Esophagus muscularis mucosa (tissue), 4 donors: ENCODE data around the gene PTPRD. TPM values are rescaled to one million over a fixed set of nuclear protein-coding genes. Genes with fewer than 3 reads are reported as not detected.
"Not testable (repeated sequence)": the region's sequence is repeated elsewhere in the genome, so short reads cannot be mapped to it uniquely, and the experiment has no call there.

Experiments used
- DNase-seq: peaks from one replicate; pipeline ENCODE4 v3.0.0-alpha.2; 2017; ENCODE audit errors: extremely low spot score
- H3K27ac ChIP-seq, 4 donors: fragments of 200-600 bp; sonication (generic); replicated peaks in 1 of 4; 1 replicate in 3 of 4; 2 replicates in 1 of 4; pipeline ENCODE4 v1.5.1; 2016 to 2019; ENCODE audit warnings: mild to moderate bottlenecking in 1 of 4
- H3K27me3 ChIP-seq, 4 donors: fragments of 200-600 bp; sonication (generic); one replicate each; pipeline versions ENCODE4 v1.5.1 to v1.6.0; 2016 to 2019
- H3K36me3 ChIP-seq, 4 donors: fragments of 200-600 bp; sonication (generic); one replicate each; pipeline ENCODE4 v1.5.1; 2016 to 2019
- H3K4me1 ChIP-seq, 4 donors: fragments of 200-600 bp; sonication (generic); one replicate each; pipeline ENCODE4 v1.5.1; 2016 to 2019
- H3K4me3 ChIP-seq, 4 donors: fragments of 200-600 bp; sonication (generic); 1 replicate in 2 of 4; 2 replicates in 2 of 4; pipeline ENCODE4 v1.5.1; 2016 to 2019; ENCODE audit warnings: mild to moderate bottlenecking in 4 of 4, moderate library complexity in 1 of 4
- H3K9me3 ChIP-seq, 4 donors: fragments of 200-600 bp; sonication (generic); 1 replicate in 3 of 4; 2 replicates in 1 of 4; pipeline ENCODE4 v1.5.1; 2016 to 2019
- CTCF ChIP-seq, 3 experiments: fragments of 200-600 bp in 2 of 3; fragments of 450-650 bp in 1 of 3; sonication (generic) in 2 of 3; IDR thresholded peaks; one replicate each; pipeline ENCODE4 v1.5.1; 2017 to 2019; ENCODE audit warnings: antibody characterized with exemption in 3 of 3, mild to moderate bottlenecking in 2 of 3, moderate library complexity in 1 of 3
- EP300 ChIP-seq: sonication (generic); formaldehyde crosslinking; IDR thresholded peaks from one replicate; pipeline ENCODE4 v1.6.1; 2017; ENCODE audit warnings: antibody characterized with exemption
- POLR2A ChIP-seq: fragments of 450-650 bp; IDR thresholded peaks from one replicate; pipeline ENCODE4 v1.6.1; 2017; ENCODE audit warnings: antibody characterized with exemption, moderate library complexity, mild to moderate bottlenecking, low read depth
- POLR2AphosphoS5 ChIP-seq, 2 donors: sonication (generic); formaldehyde crosslinking; IDR thresholded peaks; one replicate each; pipeline ENCODE4 v1.6.1; 2017; ENCODE audit warnings: antibody characterized with exemption in 2 of 2
- WGBS: methylation state at CpG from one replicate; pipeline ENCODE4 v1.1.5; 2018; 5-methylcytosine and 5-hydroxymethylcytosine counted together
- intact Hi-C: fragments of 100-400 bp; cut with DNase I; formaldehyde crosslinking; loops from one replicate; pipeline ENCODE4 v1.15.1; 2023
- total RNA-seq, 4 donors: library from RNA; depleted of rRNA; stranded (reverse); fragments of >200 nt; gene quantifications; one replicate each; pipeline versions ENCODE4 v1.1.0 to v1.2.1, GENCODE V29; 2016

PTPRD gene
- total RNA-seq, 4 donors from 2014 or later, result 4.1 to 6.6 (median 5.0) TPM

GRCh38 chr9:9949368-9949767 lies 663.4 kb downstream of the PTPRD start:
- peaks cover 0 to 7% (median 0%) of the 10 kb centered on the region in 4 donors for H3K4me1 ChIP-seq
- no peaks in the 10 kb centered on the region for H3K9me3 ChIP-seq
- no peaks in the 10 kb centered on the region for H3K36me3 ChIP-seq
- H3K4me3 ChIP-seq, result no peak overlapping the region
- intact Hi-C loops, result no loop called here
- WGBS, result 69% methylated on average over 4 of the region's 4 CpGs
- no peak for DNase-seq
- no peak overlapping the region for H3K27ac ChIP-seq
- TF ChIP-seq CTCF (IDR thresholded peaks at IDR 0.05) (no peak), POLR2AphosphoS5 (IDR thresholded peaks at IDR 0.05) (no peak), EP300 (no peak), POLR2A (no peak)
- H3K27me3 ChIP-seq, result no peaks in the 10 kb centered on the region

DNA sequence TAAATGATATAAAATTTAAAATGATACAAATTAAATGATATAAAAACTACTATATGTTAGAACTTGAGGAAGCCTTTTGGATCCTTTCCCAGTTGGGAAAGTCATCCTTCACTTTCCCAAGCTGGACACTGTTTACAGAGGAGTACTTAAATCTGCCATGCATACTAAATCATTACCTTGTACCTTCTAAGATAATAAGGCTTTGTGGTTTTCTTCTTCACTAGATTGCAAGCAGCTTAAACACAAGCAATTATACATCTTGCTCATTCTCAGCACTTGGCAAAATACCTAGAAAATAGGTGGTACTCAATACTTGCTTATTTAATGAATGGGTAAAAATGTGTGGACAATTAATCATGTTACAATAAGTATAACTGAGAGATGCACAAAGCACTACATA lies 666.8 kb downstream of the PTPRD start:
- no peak for TF ChIP-seq CTCF (IDR thresholded peaks at IDR 0.05)
- TF ChIP-seq POLR2AphosphoS5 (IDR thresholded peaks at IDR 0.05), result no peak
- no peak for TF ChIP-seq EP300
- TF ChIP-seq POLR2A, result no peak
- intact Hi-C loops, result no loop called here

GRCh38 chr9:9942764-9943424 lies 669.9 kb downstream of the PTPRD start:
- Histone ChIP-seq H3K27me3 (no peaks in the 10 kb centered on the region), H3K4me1 (peaks cover 0 to 4% (median 0%) of the 10 kb centered on the region in 4 donors), H3K9me3 (no peaks in the 10 kb centered on the region), H3K4me3 (no peak overlapping the region), H3K27ac (no peak overlapping the region), H3K36me3 (no peaks in the 10 kb centered on the region)
- DNase-seq, result no peak
- WGBS, result 19% methylated on average over 5 of the region's 5 CpGs
- TF ChIP-seq POLR2AphosphoS5 (IDR thresholded peaks at IDR 0.05) (no peak), POLR2A (no peak), CTCF (IDR thresholded peaks at IDR 0.05) (peak; percentile 73 to 94 (median 89)), EP300 (no peak)
- intact Hi-C loops, result no loop called here

More for the DNA sequence above, 666.8 kb downstream of the PTPRD start:
- no peak overlapping the region for H3K27ac ChIP-seq
- H3K36me3 ChIP-seq, result no peaks in the 10 kb centered on the region
- H3K9me3 ChIP-seq, result no peaks in the 10 kb centered on the region
- peaks cover 0 to 4% (median 2%) of the 10 kb centered on the region in 4 donors for H3K4me1 ChIP-seq
- H3K27me3 ChIP-seq, result no peaks in the 10 kb centered on the region
- DNase-seq, result no peak
- H3K4me3 ChIP-seq, result no peak overlapping the region

GRCh38 chr9:9938432-9938831 lies 674.4 kb downstream of the PTPRD start:
- H3K27ac ChIP-seq, result no peak overlapping the region
- no peaks in the 10 kb centered on the region for H3K9me3 ChIP-seq
- no peaks in the 10 kb centered on the region for H3K36me3 ChIP-seq
- peaks cover 0 to 4% (median 0%) of the 10 kb centered on the region in 4 donors for H3K4me1 ChIP-seq
- no peak for DNase-seq
- intact Hi-C loops, result loop anchor here (5.0 kb wide), 1 partner anchor 331 kb away; no protein-coding TSS in a partner anchor
- TF ChIP-seq POLR2AphosphoS5 (IDR thresholded peaks at IDR 0.05), result no peak
- TF ChIP-seq CTCF (IDR thresholded peaks at IDR 0.05), result no peak
- no peak for TF ChIP-seq EP300
- no peak for TF ChIP-seq POLR2A
- 83% methylated on average over 4 of the region's 4 CpGs for WGBS
- H3K4me3 ChIP-seq, result no peak overlapping the region
- no peaks in the 10 kb centered on the region for H3K27me3 ChIP-seq

DNA sequence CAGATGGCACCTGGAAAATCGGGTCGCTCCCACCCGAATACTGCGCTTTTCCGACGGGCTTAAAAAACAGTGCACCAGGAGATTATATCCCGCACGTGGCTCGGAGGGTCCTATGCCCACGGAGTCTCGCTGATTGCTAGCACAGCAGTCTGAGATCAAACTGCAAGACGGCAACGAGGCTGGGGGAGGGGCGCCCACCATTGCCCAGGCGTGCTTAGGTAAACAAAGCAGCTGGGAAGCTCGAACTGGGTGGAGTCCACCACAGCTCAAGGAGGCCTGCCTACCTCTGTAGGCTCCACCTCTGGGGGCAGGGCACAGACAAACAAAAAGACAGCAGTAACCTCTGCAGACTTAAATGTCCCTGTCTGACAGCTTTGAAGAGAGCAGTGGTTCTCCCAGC lies 681.3 kb downstream of the PTPRD start:
- H3K9me3 ChIP-seq, H3K36me3 ChIP-seq, intact Hi-C loops, H3K4me3 ChIP-seq, H3K27me3 ChIP-seq, H3K27ac ChIP-seq, H3K4me1 ChIP-seq, DNase-seq: not testable (repeated sequence)
- WGBS, result 89% methylated on average over 9 of the region's 16 CpGs
